OCI-M2 (cell line): ENCODE measurements around the gene BMP2K.
"Not testable (repeated sequence)": the region's sequence is repeated elsewhere in the genome, so short reads cannot be mapped to it uniquely, and the experiment has no call there.

Experiments
- DNase-seq: peaks from one replicate; lab custom pipeline; 2025; ENCODE audit not compliant: unreplicated experiment; lab: John Stamatoyannopoulos, UW

The BMP2K gene

DNA sequence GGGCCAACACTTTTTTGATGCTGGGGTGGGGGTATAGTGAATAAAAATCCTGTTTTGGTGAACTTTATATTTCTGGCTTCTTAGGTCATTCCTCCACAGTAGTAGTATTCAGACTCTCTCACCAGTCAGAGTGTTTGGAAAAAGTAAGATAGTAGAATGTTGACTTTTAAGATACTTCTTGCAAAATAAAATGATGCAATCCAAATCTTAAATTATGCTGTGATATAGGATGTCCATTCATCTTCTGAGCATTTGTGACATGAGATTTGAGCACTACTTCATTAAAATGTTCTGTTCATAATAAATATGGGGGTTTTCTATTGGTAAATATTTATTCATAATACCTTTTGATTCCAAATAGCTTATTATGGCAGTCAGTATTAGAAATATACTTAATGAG is 70.1 kb downstream of the BMP2K start:
- no peak for DNase-seq

DNA sequence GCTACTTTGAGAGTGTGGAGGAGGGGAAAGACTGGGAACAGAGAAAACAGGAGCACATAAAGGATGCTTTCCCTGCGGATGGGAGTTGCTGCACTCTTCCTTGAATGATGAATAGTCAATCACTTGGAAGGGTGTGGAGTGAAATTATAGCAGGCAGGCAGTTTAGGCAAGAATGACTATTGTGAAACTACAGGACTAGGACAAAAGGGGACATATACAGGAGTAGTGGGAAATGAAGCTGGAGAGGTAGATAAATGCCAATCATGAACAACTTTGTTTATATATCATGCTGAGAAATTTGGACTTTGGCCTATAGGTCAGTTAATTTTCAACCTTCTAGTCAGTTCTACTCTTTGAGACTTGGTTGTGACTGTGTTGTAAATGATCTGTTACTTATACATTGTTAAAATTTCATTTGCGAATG is 86.2 kb downstream of the BMP2K start:
- no peak for DNase-seq

DNA sequence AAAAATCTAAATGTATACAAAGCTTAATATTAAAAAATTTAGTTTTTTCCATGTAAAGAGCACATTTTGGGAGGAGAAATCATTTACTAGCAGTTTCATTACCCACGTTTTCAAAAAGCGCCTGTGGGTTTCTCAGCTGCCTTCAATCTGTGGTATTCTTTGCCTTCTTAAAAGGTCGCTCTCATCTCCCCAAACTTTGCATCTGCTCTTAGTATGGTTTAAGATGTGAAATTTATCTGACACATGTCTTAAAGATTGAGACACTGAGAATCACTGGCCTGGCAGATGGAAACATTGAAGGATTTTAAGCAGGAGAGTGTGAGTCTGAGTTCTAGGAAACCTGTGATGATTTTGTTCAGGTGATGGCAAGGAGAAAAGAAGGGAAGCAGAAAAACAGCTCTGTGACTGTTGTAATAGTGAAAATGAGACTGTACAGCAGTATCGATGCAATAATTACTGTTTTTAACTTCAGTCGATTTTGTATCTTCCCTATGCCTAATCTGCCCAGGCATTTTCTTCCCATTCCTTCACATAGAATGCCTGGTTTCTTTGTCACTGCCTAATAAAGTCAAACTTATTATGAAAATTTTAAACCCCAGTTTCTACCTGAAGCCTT is 87.2 kb downstream of the BMP2K start:
- no peak for DNase-seq

DNA sequence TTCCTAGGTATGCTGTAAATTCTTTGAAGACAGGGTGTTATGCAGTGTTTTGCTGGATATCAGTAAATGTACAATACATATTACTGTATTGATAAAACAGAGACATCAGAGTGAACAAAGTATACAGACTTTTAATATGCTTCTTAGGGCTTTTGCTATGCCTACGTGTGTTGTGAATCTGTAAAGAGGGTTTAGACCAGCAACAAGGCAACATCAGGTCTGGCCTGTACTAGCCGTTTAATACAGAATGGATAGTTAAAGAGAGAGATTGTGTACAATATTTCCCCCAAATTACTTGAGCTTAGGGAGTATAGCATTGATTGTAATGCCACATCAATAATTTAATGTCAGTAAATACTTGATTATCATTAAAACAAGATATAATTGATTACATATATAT is 87.8 kb downstream of the BMP2K start:
- no peak for DNase-seq

DNA sequence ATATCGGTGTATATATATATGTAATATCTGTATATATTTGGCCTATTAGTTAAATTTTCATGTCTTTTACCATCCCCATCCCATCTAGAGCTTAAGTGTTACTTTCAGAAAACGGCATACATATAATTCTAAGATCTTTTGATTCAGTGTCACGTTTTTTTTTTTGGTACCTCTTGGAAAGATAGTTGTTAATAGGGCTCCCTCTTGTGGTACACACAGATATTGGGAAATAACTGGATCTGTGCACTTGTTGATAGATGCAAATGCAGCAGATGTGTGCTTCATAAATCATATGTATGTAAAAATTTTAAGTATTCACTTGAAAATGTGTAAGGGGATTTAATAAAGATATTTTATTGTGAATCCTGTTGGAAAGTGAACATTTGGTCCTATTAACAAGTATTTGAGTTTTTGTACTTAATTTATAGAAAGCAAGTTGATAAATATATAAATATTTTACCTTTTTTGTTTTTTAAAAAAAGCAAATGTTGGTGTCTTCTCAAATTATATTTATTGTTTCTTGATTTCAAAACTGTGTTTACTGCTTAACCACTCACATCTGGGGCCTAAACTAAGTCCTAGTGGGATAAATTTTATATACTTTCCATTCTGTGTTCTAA is 88.4 kb downstream of the BMP2K start:
- DNase-seq, result no peak

DNA sequence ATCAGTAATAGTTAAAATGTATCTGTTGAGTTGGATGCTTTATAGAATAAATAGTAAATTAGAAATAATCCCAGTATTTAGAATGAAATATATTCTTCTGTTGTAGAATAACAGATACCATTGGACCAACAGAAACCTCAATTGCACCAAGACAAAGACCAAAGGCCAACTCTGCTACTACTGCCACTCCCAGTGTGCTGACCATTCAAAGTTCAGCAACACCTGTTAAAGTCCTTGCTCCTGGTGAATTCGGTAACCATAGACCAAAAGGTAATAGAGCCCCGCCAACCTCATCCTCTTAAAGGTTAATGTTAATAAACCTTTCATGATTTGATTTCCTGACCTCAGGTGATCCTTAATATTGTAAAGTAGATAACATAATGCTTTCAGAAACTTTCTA is 89.3 kb downstream of the BMP2K start:
- no peak for DNase-seq

DNA sequence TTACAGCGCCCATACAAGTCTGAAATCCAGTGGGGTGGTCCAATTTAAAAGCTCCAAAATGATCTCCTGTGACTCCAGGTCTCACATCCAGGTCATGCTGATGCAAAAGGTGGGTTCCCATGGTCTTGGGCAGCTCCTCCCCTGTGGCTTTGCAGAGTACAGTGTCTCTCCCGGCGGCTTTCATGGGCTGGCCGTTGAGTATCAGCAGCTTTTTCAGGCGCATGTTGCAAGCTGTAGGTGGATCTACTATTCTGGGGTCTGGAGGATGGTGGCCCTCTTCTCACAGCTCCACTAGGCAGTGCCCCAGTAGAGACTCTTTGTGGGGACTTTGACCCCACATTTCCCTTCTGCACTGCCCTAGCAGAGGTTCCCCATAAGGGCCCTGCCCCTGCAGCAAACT is 92.6 kb downstream of the BMP2K start:
- not testable (repeated sequence) for DNase-seq

DNA sequence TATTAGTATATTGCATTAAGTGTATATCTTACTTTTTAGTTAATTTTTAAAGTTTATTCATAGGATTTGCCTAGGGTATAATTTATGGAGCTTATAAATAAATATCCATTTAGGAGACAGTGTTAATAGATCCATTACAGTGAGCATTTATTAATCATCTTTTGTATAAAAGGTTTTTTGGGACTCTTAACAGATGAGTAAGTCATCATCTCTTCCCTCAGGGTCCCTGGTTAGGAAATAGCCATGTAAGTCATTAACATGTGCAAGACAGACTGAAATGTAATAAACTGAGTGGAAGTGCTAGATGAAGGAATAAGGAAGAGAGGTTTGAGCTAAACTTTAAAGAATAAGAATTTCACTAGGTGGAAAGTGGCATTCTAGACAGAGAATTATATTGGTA is 93.9 kb downstream of the BMP2K start:
- no peak for DNase-seq

DNA sequence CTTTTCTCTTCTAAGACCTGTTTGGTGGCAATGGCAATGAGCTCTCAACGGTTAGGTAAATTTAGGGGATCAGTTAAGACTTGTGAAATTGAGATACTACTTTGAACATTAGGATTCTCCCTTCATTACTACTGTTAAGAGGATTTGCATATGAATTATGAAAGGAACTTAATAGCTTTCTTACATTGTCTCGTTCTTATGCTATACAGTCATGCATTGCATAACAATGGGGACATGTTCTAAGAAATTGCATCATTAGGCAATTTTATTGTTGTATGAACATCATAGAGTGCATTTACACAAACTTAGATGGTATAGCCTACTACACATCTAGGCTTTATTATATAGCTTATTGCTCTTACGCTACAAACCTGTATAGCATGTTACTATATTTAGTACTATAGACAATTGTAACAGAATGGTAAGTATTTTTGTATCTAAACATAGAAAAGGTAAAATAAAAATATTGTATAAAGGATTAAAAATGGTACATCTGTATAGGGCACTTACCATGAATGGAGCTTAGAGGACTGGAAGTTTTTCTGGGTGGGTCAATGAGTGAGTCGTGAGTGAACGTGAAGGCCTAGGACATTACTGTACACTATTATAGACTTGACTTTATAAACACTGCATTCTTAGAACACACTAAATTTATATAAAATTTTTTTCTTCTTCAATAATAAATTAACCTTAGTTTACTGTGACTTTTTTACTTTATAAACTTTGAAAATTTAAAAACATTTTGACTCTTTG is 100.6 kb downstream of the BMP2K start:
- no peak for DNase-seq

DNA sequence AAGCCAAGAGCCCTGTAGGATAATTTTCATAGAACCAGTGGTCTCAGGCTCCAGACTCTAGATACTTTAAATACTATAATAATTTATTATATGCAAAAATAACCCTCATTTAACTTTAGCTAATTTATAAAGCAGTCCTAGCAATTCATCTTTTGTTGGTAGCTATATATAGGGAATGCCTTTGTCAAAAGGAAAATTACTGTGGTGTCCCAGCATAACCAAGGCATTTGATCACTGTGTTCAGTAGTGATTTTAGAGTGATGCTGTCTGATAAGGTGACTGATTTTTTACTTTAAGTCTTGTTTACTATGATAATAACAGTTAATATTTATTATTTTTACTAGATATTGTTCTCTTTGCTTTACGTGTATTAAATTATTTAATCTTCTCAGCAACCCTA is 101.9 kb downstream of the BMP2K start:
- no peak for DNase-seq

DNA sequence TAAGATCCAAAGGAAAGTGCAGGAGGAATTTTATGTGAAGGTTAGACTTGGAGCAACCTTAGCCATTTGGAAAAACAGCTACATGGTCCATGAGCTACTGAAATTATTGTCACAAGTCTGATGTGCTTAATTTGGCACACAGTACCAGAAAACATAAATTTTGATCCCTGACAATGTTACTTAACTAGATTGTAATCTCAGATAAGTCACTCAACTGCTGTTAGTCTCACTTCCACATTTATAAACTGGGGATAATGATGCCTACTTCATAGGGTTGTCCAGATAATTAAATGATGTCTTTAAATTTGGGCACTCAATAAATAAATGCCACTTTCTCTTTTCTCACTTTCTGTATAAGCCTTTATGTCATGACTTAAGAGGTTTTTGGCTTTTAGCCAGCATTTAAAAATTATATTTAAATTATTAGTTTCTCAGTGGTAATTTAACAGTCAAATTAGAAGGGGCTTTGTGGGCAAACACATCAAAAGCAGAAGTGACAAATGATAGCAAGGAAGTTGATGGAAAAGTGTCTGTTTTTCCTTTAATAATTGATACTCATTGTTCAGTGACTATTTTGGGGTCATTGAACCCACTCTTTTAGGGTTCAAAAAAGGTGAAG is 104.8 kb downstream of the BMP2K start:
- no peak for DNase-seq

DNA sequence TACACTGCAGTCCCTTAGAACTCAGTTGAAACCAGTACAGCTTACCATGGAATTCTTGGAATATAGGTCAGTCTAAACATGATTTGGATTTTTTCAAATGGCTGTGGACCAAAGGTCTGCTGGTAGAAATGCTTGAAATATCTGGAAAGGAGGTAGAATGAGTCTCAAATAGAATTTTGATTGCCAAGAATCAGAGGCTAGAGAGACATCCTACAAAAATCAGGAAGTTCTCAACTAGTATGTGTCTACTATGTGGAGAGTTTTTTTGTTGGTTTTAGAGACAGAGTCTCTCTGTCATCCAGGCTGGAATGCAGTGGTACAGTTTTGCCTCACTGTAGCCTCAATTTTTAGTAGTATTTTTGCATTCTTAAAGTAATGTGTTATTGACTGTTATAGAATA is 109.4 kb downstream of the BMP2K start:
- no peak for DNase-seq

DNA sequence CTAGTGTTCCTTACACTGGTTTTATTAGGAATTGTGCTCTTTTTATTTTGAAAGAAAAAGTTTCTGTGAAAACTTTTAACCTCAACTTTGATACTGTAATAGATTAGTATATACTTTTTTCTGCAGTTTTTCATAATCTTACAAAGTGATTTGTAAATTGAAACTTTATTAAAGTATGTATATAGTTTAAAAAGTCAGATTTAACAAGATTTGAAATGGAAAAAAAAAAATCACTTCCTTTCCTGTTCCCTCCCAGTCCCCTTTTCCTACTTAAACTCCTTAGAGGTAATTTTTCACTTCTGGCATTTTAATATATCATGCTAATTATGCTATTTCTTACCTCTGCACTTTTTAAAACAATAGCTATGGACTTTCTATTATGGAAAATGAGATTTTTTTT is 113.8 kb downstream of the BMP2K start:
- no peak for DNase-seq

DNA sequence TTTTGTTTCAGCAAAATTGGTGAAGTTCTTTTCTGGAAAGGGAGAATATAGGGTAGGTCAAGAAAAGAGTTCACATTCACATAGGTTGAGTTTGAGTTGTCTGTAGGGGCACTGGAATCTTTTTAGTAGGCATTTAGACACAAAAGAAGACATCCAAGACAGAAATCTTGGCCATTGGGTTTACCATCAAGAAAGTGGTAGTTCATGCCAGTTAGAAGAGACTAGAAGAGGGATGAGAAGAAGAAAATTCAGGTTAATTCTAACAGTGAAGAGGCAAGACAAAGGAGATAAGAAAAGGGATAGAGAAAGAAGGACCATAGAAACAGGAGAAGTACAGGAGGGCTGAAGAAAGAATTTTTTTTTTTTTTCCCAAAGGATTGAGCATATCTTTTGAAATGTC is 123.2 kb downstream of the BMP2K start:
- no peak for DNase-seq

DNA sequence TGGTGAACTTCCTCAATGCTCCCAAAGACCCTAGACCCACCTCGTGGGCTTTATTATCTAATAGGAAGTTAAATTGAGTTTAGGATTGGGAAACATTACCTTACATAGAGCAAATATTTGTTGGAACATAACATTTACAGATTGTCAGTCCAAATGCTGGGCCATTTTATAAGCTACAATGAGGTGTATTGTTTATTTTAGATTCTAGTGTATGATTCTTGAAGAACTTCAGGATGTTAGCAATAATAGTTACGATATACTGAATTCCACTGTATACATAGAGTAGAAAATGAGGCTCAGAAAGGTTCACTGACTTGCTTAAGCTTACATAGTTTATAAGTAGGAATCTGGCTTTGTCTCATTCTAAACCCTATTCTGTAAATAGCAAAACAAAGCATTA is 125.7 kb downstream of the BMP2K start:
- no peak for DNase-seq

DNA sequence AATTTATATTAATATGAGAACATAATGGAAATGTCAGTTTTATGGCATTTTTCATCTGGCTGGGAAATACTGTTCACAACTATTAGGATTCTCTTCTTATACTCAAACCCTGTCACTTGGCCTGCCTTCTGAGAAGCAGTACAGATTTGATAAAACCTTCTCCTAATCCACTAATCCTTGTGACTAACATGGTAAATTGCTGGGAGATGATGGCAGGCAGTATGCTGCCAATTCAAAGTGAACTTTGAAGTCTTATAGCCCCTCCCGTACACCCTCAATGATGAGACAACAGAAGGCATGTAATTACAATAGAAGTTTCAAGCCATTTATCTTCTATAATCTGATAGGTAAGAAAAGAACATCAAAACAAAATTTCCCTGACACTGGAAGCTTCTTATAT is 126.1 kb downstream of the BMP2K start:
- no peak for DNase-seq

DNA sequence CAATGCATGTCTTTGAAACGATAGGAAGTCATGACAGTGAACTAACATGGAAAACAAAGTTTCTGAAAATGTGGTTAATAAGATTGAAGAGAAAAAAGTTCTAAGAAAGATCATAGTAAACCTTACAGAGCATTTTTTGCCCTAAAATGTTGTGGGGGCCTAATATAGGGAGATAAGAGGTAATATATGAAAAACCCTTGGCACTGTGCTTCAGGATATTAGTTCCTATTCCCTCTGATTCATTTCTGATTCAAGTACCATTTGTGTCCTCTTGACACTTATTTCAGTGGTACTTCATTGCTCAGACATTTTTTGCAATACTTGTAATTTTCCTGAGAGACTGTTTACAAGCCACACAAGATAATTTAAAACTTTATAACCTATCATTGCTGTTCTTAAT is 128.0 kb downstream of the BMP2K start:
- no peak for DNase-seq

DNA sequence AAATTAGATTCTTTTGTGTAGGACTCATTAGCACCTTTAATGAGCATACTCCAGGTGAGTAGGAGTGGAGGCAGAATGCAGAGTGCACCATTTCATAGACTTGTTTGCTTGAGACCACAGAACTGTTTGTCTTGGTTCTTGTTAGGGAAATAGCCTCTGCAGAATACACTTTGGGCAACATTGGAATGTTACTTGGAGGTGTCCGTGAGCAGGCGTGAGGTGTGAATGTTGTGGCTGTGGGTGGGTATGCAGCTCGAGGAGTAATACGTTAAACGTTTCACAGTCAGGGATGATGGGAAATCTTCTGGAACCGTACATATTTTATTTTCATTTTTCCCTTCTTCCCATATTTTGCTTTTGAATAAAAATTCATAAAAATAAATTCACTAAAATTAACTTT is 131.5 kb downstream of the BMP2K start:
- DNase-seq, result no peak

DNA sequence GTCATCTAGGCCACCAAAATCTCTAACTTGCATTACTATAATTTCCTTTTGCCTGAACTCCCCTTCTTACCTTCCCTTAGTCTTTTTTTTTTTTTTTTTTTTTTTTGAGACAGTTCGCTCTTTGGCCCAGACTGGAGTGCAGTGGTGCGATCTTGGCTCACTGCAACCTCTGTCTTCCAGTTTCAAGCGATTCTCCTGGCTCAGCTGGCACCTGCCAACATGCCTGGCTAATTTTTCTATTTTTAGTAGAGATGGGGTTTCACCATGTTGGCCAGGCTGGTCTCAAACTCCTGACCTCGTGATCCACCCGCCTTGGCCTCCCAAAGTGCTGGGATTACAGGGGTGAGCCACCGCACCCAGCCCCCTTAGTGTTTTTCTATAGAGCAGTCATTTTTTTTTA is 132.8 kb downstream of the BMP2K start:
- DNase-seq, result not testable (repeated sequence)

DNA sequence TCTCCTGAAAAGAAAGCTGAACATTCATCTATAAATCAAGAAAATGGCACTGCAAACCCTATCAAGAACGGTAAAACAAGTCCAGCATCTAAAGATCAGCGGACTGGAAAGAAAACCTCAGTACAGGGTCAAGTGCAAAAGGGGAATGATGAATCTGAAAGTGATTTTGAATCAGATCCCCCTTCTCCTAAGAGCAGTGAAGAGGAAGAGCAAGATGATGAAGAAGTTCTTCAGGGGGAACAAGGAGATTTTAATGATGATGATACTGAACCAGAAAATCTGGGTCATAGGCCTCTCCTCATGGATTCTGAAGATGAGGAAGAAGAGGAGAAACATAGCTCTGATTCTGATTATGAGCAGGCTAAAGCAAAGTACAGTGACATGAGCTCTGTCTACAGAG is 134.5 kb downstream of the BMP2K start:
- no peak for DNase-seq

DNA sequence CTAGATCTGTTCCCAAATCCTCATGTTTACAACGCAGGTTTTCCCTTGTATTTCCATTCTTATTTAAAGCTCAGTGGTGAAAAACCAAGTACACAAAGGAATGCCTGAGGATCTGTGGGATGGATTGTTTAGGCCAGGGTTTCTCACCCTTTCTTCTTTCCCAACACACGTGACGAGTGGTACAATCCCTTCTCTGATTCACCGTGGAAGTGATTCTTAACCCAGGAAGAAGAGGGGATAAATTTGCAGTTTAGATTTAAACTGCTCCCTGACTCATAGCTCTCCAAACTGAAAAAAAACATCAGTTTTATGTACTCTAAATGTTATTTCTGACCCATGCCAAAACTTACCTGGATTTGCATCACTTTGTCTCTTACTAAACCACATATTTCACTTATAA is 146.1 kb downstream of the BMP2K start:
- DNase-seq, result no peak
